ENCODE data around the gene TBC1D19. TPM values are rescaled to one million over a fixed set of nuclear protein-coding genes. Genes with fewer than 3 reads are reported as not detected.

Gene TBC1D19
- total RNA-seq, 1 donor from 2014 or later, result 5.8 TPM

- intact Hi-C loops (cut with micrococcal nuclease), result no loop called here
Observed at GRCh38 chr4:26729027-26729426, 145.1 kb downstream of the TBC1D19 start.

DNA sequence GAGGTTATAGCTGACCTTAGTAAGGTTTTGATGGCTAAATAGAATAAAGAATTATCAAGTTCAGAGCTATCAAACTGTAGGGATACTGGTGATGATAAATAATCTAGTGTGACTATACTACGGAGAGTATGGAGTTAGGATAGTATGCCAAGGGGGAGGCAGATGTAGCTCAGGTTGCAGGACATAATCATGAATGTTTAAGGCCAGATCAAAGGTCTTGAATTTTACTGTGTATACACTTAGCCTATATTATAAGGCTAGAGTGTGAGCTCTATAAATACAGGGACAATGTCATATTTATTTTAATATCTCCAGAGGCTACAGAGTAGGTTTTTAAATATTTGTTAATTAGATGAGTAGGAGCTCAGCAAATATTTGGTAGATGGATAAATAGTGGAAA, 145.7 kb downstream of the TBC1D19 start:
- intact Hi-C loops (cut with micrococcal nuclease), result no loop called here

GRCh38 chr4:26731351-26732035, 147.6 kb downstream of the TBC1D19 start:
- intact Hi-C loops (cut with micrococcal nuclease), result no loop called here

- intact Hi-C loops (cut with micrococcal nuclease), result no loop called here
Observed at GRCh38 chr4:26732356-26732755, 148.5 kb downstream of the TBC1D19 start.

GRCh38 chr4:26736621-26737020, 152.7 kb downstream of the TBC1D19 start:
- intact Hi-C loops (cut with micrococcal nuclease), result no loop called here

DNA sequence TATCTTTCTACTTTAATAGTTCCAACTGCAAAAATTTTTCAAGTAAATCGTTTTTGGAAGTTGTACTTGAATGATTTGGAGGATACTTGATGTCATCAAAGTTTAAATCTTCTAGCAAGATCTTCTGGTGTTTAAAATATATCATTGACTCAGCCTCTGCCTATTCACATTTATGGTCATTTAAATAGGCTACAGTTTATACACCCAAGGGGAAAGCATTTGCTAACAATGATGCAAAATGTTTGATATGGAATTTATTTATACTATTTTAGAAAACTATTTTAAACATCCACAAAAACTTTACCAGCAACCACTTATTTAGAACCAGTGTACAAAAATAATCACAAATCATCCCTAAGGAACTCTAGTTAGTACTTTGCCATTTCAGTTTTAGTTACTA, 153.5 kb downstream of the TBC1D19 start:
- intact Hi-C loops (cut with micrococcal nuclease), result no loop called here

DNA sequence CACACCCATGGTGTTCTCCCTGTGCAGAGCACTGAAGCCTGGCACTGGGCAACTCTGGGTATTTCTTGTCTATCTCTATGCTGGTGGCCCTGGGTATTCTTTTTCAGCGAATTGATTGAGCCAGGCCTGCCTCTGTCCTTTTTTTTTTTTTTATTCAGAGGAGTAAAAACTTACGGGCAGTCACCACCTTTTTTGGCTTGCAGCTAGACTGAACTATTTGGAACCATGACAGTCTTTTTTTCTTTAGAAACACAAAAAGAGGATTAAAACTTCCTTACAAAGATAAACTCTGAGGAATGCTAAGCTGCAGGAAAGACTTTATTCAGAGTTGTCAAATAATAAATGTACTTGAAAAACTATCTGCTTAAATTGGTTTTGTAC, 157.6 kb downstream of the TBC1D19 start:
- intact Hi-C loops (cut with micrococcal nuclease), result no loop called here

DNA sequence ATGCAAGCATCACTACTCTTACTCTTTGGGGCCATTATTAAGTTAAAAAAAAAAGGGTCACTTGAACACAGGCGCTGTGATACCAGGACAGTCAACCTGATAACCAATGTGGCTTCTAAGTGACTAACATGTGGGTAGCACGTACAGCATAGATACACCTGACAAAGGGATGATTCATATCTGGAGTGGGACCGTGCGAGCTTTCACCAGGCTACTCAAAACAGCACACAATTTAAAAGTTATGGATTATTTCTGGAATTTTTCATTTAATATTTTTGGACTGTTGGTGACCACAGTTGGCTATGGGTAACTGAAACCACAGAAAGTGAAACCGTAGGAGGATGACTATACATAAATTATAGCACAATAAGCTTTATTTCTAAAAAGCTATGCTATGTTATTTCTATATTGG, 162.9 kb downstream of the TBC1D19 start:
- intact Hi-C loops (cut with micrococcal nuclease), result loop anchor here (2.0 to 5.0 kb wide), 3 partner anchors 114 to 265 kb away; partner anchors contain the start of genes STIM2 and TBC1D19

DNA sequence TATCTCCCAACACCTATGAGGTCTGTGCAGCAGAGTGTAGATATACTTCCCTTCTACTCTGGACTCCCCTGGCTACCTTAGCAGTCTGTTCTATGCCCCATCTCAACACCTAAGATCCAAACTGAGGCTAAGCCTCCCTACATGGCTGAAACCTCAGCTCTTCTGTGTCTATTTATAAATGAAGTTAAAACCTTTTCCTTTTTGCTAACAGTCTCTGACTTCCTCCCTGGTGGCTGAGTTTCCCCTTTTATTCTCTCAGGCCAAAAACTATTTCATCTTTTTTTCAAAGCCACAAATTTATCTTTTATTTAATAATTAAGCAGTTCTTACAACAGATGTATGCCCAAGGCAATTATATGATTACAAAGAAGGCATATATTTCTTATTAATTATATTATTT, 164.9 kb downstream of the TBC1D19 start:
- intact Hi-C loops (cut with micrococcal nuclease), result loop anchor here (5.0 kb wide), 1 partner anchor 263 kb away; no protein-coding TSS in a partner anchor

- intact Hi-C loops (cut with micrococcal nuclease), result loop anchor here (5.0 kb wide), 2 partner anchors 72 to 262 kb away; no protein-coding TSS in a partner anchor
Observed at GRCh38 chr4:26749867-26750266, 166.0 kb downstream of the TBC1D19 start.

DNA sequence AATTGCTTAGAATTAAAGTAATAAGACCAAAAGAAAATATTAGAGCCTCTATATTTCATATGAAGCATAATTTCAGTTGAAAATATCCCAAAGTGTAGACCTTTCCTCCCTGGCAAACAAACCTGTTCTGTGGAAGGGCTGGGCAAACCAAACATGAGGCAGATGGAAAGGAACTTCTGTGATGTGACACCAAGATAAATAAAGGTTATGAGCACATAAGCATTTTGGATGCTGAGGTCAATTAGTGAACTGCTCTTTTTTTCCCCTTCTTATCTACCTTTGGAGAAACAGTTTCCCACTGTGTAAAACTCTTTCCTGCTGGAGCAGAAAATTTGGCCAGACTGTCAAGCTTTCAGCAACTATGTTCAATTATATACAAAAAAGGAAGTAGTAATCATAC, 167.1 kb downstream of the TBC1D19 start:
- intact Hi-C loops (cut with micrococcal nuclease), result loop anchor here (5.0 kb wide), 1 partner anchor 71 kb away; no protein-coding TSS in a partner anchor

DNA sequence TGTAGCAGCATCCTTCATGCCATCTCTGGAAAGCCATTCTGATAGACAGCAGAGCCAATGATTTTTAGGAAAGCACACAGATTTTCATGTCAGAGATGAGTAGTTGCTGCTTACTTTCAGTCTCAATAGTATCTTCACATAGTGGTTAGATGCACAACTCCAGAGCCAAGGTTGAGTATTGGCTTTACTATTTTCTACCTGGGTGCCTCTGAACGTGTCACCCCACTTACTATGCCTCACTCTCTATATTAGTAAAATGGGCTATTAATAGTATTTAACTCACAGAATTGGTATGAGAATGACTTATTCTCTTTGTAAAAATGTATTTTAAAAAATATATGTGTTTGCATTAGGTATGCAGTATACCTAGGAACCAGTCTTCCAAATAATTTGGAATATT, 168.0 kb downstream of the TBC1D19 start:
- intact Hi-C loops (cut with micrococcal nuclease), result loop anchor here (5.0 kb wide), 1 partner anchor 70 kb away; no protein-coding TSS in a partner anchor

GRCh38 chr4:26753187-26753586, 169.3 kb downstream of the TBC1D19 start:
- intact Hi-C loops (cut with micrococcal nuclease), result loop anchor here (5.0 kb wide), 1 partner anchor 69 kb away; no protein-coding TSS in a partner anchor

DNA sequence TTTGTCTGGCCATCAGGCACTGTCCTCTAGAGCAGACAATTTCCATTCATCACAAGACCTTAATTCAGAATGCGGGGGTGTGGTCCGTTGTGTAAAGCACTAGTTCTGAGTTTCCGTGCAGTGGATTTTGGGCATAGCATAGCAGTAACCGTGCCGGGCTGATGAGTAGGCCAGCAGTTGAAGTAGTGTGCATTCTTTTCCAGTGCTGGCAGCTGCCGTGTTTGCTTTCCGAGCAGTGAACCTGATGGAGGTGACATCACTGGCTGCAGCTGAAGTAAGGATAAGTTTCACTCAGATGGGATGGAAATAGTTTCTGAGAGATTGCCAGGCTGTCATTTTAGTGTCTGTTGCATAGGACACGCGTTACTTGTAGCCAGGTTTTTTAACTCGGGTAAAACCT, 169.7 kb downstream of the TBC1D19 start:
- intact Hi-C loops (cut with micrococcal nuclease), result loop anchor here (5.0 kb wide), 1 partner anchor 69 kb away; no protein-coding TSS in a partner anchor

- intact Hi-C loops (cut with micrococcal nuclease), result no loop called here
Observed at GRCh38 chr4:26757751-26758150, 173.9 kb downstream of the TBC1D19 start.

DNA sequence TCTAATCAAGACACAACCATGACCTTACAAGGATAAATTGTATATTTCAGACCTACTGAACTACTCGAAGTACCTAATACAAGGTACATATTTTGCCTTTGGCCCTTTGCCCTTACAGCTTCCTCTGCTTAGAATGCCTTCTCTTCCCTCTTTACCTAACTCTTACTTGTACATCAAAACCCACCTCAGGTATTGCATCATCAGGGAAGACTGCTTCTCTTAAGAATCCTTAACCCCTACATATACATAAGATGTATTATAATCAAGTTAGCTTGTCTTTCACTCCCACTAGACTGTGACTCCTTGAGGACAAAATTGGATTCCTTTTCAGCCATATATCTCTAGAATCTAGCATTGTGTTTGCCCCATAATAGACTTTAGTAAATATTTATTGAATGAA, 175.0 kb downstream of the TBC1D19 start:
- intact Hi-C loops (cut with micrococcal nuclease), result no loop called here

- intact Hi-C loops (cut with micrococcal nuclease), result no loop called here
Observed at GRCh38 chr4:26762650-26763049, 178.8 kb downstream of the TBC1D19 start.

GRCh38 chr4:26763063-26763462, 179.2 kb downstream of the TBC1D19 start:
- intact Hi-C loops (cut with micrococcal nuclease), result no loop called here

- intact Hi-C loops (cut with micrococcal nuclease), result no loop called here
Observed at GRCh38 chr4:26763648-26764047, 179.8 kb downstream of the TBC1D19 start.

- intact Hi-C loops (cut with micrococcal nuclease), result no loop called here
Observed at GRCh38 chr4:26764231-26764630, 180.3 kb downstream of the TBC1D19 start.

- intact Hi-C loops (cut with micrococcal nuclease), result no loop called here
Observed at GRCh38 chr4:26765515-26765914, 181.6 kb downstream of the TBC1D19 start.

DNA sequence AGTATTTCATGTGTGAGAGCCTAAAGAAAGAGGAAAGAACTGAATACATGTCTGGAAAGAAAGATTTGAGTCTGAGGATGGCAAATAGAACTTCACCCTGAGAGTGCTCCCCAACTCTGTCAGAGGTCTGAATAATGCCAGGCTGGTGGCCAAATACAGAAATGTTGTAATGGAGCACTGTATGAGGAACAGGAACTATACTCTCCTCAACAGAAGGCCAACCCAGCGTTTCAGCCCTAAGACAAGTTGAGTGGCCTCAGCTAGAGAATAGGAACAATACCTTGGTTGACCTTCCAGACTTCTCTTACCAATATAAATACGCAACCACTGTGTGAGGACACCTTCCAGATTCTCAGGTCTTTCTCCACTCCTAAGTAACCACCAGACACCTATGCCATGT, 182.3 kb downstream of the TBC1D19 start:
- intact Hi-C loops (cut with micrococcal nuclease), result no loop called here

All from T-helper 1 cell treated with Interleukin-12 subunit alpha and Interleukin-12 subunit beta and Interleukin-4 antibody, amounts not matched to agents 30 ng/mL and 1 ng/mL, for 36 hours (primary cell).